Measurements from ENCODE around the gene NUP210.

DNA sequence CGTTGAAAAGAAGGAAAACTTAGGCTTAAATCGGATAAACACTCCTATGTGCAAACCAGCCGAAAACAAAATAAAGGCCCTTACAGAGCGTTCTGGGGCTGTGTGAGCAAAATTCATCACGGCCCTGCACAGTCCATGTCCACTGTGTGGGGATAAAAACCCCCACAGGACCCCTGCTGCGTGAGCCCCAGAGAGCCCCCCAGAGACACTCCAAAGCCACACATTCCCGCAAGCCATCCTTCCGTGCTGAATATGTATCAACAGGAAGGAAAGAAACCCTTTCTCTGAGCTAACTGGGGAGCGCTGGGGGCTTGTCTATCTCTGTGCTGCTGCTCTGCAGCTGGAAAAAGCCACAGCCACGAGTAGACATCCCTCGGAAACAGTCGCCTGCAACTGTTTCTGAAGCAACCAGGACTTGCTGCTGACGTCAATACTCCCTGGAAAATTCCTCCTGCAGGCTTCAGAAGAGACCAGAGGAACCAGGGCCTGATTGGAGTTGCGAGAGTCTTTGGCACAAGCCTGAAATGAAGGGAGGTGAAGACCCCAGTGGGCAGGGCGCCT, 72.7 kb downstream of the NUP210 start:
- TF ChIP-seq POLR2AphosphoS5 (IDR thresholded peaks at IDR 0.05; ENCODE audit: low read depth, low read length) (no peak), POLR2A (IDR thresholded peaks at IDR 0.05; ENCODE audit: low read depth, low read length) (no peak)

Data from GM12892 (cell line).